ENCODE data around the gene TEKT2. TPM values are rescaled to one million over a fixed set of nuclear protein-coding genes. Genes with fewer than 3 reads are reported as not detected.
A peak's percentile ranks its signal among the peaks of the same experiment; 100 is the strongest.

TEKT2 gene
- total RNA-seq, 1 donor from 2014 or later: 3.2 TPM

DNA sequence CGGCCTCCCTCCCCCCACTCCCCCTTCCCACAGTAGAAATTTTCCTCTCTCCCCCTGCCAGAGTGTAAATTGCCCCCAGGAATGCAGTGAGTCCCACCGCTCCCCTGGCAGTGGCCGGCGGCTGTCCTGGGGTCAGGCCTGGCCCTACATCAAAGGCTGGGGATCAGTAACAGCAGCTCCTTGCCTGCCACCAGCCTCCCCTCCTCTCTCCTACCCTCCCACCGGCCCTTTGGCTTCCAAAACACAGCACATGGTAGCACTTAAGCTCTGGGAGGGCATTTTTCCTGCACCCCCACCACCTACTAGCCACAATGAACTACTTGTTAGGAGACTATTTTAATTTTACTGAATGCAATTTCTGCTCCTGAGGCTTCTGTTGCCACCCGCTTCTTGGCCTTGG is 50.1 kb downstream of the TEKT2 start:
- TF ChIP-seq, protein P1, sequence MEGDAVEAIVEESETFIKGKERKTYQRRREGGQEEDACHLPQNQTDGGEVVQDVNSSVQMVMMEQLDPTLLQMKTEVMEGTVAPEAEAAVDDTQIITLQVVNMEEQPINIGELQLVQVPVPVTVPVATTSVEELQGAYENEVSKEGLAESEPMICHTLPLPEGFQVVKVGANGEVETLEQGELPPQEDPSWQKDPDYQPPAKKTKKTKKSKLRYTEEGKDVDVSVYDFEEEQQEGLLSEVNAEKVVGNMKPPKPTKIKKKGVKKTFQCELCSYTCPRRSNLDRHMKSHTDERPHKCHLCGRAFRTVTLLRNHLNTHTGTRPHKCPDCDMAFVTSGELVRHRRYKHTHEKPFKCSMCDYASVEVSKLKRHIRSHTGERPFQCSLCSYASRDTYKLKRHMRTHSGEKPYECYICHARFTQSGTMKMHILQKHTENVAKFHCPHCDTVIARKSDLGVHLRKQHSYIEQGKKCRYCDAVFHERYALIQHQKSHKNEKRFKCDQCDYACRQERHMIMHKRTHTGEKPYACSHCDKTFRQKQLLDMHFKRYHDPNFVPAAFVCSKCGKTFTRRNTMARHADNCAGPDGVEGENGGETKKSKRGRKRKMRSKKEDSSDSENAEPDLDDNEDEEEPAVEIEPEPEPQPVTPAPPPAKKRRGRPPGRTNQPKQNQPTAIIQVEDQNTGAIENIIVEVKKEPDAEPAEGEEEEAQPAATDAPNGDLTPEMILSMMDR (IDR thresholded peaks at IDR 0.05; ENCODE audit: unreplicated experiment): no peak
- Mint-ChIP-seq H3K27me3 (ENCODE audit: low read depth) (no peaks in the 10 kb centered on the region), H3K9me3 (no peaks in the 10 kb centered on the region), H3K27ac (peak overlapping the region; percentile 30), H3K4me1 (peaks cover 19% of the 10 kb centered on the region), H3K4me3 (no peak overlapping the region), H3K36me3 (peaks cover 4% of the 10 kb centered on the region)
- DNase-seq (ENCODE audit: low spot score in 2 of 2, unreplicated experiment in 2 of 2): no peak

DNA sequence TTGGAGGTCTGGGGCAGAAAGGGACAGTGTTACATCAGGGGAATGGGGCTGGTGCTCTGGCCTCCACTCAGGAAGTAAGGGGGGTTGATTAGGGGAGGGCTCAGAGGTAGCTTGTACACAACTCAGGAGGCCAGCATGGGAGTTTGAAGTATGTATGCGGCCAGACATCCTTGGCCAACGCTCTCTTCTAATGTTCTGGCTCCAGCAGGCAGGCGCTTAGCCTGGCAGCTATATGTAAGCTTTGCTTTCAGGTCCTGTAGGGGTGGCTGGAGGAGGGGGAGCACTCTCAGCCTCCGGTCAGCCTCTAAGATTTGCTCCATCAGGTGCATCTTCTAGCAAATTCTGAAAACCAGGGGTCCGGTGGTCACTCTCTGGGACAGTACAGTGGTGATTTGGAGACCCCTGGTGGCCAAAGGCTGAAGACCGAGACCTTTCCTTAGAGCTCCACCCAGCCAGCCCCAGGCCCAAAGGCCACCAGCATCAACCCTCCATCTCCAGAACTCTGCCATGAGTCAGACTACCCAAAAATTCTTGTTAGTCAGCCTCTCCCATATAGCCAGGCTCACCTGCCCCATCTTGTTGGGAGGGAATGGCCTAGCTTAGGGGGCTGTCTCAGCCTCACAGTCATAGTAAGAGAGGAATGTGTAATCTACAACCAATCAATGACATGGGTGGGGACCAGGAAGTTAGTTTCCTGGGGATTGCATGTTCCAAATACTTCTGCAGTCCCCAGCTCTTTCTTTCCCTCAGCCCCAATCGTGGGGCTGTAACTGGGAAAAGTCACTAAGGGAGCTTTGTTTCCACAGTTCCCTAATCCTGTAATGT is 50.8 kb downstream of the TEKT2 start:
- no peak overlapping the region for H3K4me3 Mint-ChIP-seq
- DNase-seq (ENCODE audit: low spot score in 2 of 2, unreplicated experiment in 2 of 2): peak in 1 of 2 experiments; percentile 75
- no peaks in the 10 kb centered on the region for H3K9me3 Mint-ChIP-seq
- peaks cover 8% of the 10 kb centered on the region for H3K36me3 Mint-ChIP-seq
- TF ChIP-seq, protein P1 (IDR thresholded peaks at IDR 0.05; ENCODE audit: unreplicated experiment): peak; percentile 77
- peaks cover 19% of the 10 kb centered on the region for H3K4me1 Mint-ChIP-seq
- peak overlapping the region; percentile 67 for H3K27ac Mint-ChIP-seq
- H3K27me3 Mint-ChIP-seq (ENCODE audit: low read depth): no peaks in the 10 kb centered on the region

DNA sequence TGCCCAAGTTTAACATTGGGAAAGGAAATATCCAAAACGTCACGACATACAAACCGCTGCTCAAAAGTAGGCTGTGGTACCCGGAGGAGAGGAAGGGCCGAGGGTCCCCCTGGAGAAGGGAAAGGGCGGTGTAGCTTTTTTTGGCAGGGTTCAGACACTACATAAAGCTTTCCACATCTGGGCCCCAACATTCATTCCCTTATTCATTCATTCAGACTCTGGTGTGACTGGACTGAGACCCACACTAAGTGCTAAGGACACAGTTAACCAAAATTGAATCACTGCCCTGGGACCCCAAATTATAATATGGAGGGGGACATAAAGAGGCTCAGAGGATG is 51.4 kb downstream of the TEKT2 start:
- Mint-ChIP-seq H3K27ac (peak overlapping the region; percentile 60), H3K4me3 (no peak overlapping the region), H3K9me3 (no peaks in the 10 kb centered on the region), H3K4me1 (peaks cover 18% of the 10 kb centered on the region), H3K27me3 (ENCODE audit: low read depth) (no peaks in the 10 kb centered on the region), H3K36me3 (peaks cover 9% of the 10 kb centered on the region)
- TF ChIP-seq, protein P1 (IDR thresholded peaks at IDR 0.05; ENCODE audit: unreplicated experiment): no peak
- DNase-seq (ENCODE audit: low spot score in 2 of 2, unreplicated experiment in 2 of 2): no peak

DNA sequence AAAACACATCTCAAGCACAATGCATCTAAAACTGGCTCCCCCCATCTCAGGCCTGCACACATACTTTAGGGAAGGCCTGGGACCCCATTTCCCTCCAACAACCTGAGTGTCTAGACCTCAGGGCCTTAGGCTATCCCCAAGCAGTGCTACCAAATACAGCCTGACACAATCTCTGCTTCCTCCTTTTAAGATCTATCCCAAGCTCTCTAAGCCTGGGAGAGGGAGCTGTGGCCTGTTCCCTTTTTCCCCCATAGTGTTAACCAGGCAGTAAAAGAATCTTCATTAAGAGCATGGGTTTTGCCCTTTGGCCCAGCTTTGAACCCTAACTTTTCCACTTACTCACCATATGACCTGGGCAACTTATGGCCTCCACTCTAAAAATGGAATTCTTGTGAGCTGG is 51.9 kb downstream of the TEKT2 start:
- peaks cover 9% of the 10 kb centered on the region for H3K36me3 Mint-ChIP-seq
- H3K9me3 Mint-ChIP-seq: no peaks in the 10 kb centered on the region
- peaks cover 15% of the 10 kb centered on the region for H3K4me1 Mint-ChIP-seq
- no peak overlapping the region for H3K4me3 Mint-ChIP-seq
- DNase-seq (ENCODE audit: low spot score in 2 of 2, unreplicated experiment in 2 of 2): no peak
- no peaks in the 10 kb centered on the region for H3K27me3 Mint-ChIP-seq (ENCODE audit: low read depth)
- H3K27ac Mint-ChIP-seq: peak overlapping the region; percentile 40
- TF ChIP-seq, protein P1 (IDR thresholded peaks at IDR 0.05; ENCODE audit: unreplicated experiment): no peak

DNA sequence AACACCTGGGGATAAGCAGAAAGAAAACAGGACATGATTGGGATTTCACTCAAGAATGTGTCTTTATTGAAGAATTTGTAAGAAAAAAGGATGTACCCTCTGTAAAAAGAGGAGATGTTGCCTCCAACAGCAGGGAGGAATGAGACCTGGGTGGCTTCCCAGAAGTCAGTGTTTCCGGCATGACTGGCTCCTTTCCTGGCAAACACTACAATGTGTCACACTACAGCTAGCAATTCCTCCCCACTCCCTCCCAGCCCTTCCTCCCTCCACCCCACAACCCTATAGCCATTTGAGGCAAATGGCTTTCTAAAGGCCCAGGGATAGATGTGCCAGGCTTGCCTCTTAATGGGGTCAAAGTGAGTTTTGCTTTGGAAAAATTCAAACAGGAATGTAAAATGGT is 52.6 kb downstream of the TEKT2 start:
- no peak for DNase-seq (ENCODE audit: low spot score in 2 of 2, unreplicated experiment in 2 of 2)
- TF ChIP-seq, protein P1 (IDR thresholded peaks at IDR 0.05; ENCODE audit: unreplicated experiment): no peak
- Mint-ChIP-seq H3K36me3 (peaks cover 9% of the 10 kb centered on the region), H3K4me3 (no peak overlapping the region), H3K27me3 (ENCODE audit: low read depth) (no peaks in the 10 kb centered on the region), H3K4me1 (peaks cover 15% of the 10 kb centered on the region), H3K27ac (peak overlapping the region; percentile 21), H3K9me3 (no peaks in the 10 kb centered on the region)
